Activated naive CD4-positive, alpha-beta T cell treated with anti-CD3 and anti-CD28 coated beads, Interleukin-2, amount 50 U/mL, for 72 hours (primary cell): ENCODE results near the gene TRAF3IP1. TPM values are rescaled to one million over a fixed set of nuclear protein-coding genes. Genes with fewer than 3 reads are reported as not detected.
"Not testable (repeated sequence)": the region's sequence is repeated elsewhere in the genome, so short reads cannot be mapped to it uniquely, and the experiment has no call there.

Experiments
- ATAC-seq, 2 donors: fragments of 150-1000 bp; cut with Tn5 transposase; 2 replicates each; pipeline ENCODE4 v1.10.0; 2021; ENCODE audit warnings: mild to moderate bottlenecking in 2 of 2, moderate library complexity in 2 of 2
- DNase-seq, 2 donors: peaks; one replicate each; pipeline ENCODE4 v3.0.0; 2021 to 2022; ENCODE audit warnings: low spot score in 2 of 2
- H3K27ac Mint-ChIP-seq, 2 donors: one replicate each; pipeline ENCODE4 v1.8.0; 2022; ENCODE audit warnings: mild to moderate bottlenecking in 2 of 2, mixed read lengths in 2 of 2
- H3K36me3 Mint-ChIP-seq, 2 donors: one replicate each; pipeline ENCODE4 v1.8.0; 2022; ENCODE audit warnings: mixed read lengths in 2 of 2
- H3K9me3 Mint-ChIP-seq, 2 donors: one replicate each; pipeline ENCODE4 v1.8.0; 2022; ENCODE audit warnings: mixed read lengths in 2 of 2
- total RNA-seq, 2 donors: library from RNA; stranded (reverse); gene quantifications; one replicate each; pipeline ENCODE4 v1.2.3, GENCODE V29; 2022

The TRAF3IP1 gene
- total RNA-seq, 2 donors from 2014 or later, result 1.0 to 11.7 TPM

DNA sequence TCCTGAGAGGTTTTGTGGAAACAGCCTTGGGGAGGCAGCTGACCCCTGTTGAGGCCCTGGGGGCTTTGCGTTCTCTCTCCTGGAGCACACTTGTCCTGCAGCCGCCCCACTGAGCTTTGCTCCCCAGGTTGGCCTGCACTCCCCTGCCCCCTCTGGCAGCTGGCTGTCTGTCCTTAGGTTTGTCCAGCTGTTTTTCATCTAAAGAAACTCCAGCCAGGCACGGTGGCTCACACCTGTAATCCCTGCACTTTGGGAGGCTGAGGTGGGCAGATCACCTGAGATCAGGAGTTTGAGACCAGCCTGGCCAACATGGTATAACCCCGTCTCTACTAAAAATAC lies 84.9 kb downstream of the TRAF3IP1 start:
- H3K27ac Mint-ChIP-seq, H3K9me3 Mint-ChIP-seq, ATAC-seq, H3K36me3 Mint-ChIP-seq, DNase-seq: not testable (repeated sequence)

DNA sequence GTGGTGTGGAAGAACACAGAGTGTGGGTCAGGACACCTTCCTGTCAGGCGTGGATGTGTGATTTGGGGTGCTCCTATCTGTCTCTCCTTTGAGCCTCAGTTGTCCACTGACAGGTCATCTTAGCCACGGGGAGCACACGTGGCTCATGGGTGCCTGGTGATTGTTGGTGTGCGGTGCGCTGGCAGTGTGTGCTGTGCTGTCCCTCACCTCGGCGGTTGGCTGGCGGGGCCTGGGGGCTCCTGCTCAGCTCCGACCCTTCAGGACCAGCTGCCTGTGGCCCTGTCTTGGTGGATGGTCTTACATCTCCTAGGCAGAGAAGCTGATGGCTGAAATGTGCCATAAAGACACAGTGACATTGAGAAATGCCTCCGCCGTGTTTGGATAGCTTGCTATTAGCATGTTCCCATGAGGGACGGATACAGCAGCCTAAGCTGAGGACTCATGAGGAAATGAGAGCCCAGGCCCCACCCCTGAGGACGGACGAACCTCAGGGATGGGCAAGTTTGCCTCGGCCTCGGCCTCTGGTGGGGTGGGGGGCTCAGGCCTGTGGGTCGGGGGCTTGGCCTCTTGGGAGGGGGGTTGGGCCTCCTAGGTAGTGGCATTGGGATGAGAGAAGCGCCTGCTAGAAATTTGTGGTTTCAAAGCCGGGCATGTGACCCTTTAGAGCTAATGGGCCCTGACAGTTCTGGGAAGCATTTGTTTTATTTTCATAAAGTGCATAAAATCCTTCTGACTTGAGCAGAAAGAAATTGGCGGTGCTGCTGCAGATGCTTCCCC lies 86.1 kb downstream of the TRAF3IP1 start:
- ATAC-seq (no peak), DNase-seq (no peak)
- H3K27ac Mint-ChIP-seq, result peak overlapping the region in 1 of 2 donors; percentile 36
- no peaks in the 10 kb centered on the region for H3K9me3 Mint-ChIP-seq
- H3K36me3 Mint-ChIP-seq, result no peaks in the 10 kb centered on the region

DNA sequence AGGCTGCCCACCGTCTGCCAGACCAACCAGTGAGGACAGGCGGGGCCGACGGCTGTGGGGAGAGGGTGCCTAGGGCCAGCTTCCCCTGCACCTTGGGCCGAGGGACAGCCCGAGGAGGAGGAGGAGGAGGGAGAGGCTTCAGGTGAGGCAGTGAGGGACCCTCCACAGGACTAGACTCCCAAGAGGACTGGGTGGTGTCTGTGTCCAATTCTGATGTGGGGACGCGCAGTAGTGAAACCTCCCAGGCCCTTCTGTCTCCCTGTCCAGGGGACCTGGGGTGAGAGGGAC lies 86.6 kb downstream of the TRAF3IP1 start:
- ATAC-seq (no peak), DNase-seq (no peak)
- H3K36me3 Mint-ChIP-seq, result no peaks in the 10 kb centered on the region
- H3K9me3 Mint-ChIP-seq, result no peaks in the 10 kb centered on the region
- H3K27ac Mint-ChIP-seq, result no peak overlapping the region

DNA sequence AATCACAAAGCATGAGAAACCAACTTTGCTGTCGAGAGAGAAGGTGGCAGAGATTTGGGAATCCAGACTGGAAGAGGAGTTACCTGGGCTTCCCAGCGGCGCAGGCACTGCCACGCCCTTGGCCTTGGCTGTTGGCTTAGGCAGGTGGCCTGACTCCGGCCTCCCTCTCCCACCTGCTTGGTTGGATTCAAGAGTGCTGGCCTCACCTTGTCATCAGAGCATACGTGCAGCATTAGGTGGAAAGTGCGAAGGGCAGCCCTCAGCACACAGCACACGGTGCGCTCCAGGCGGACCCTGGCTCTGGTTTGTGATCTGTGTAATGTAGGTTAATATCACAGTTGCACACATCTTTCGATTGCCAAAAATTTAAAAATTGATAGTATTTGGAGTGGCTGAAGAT lies 87.2 kb downstream of the TRAF3IP1 start:
- no peaks in the 10 kb centered on the region for H3K36me3 Mint-ChIP-seq
- no peak for DNase-seq
- H3K27ac Mint-ChIP-seq, result peak overlapping the region in 1 of 2 donors; percentile 72
- H3K9me3 Mint-ChIP-seq, result no peaks in the 10 kb centered on the region
- no peak for ATAC-seq

DNA sequence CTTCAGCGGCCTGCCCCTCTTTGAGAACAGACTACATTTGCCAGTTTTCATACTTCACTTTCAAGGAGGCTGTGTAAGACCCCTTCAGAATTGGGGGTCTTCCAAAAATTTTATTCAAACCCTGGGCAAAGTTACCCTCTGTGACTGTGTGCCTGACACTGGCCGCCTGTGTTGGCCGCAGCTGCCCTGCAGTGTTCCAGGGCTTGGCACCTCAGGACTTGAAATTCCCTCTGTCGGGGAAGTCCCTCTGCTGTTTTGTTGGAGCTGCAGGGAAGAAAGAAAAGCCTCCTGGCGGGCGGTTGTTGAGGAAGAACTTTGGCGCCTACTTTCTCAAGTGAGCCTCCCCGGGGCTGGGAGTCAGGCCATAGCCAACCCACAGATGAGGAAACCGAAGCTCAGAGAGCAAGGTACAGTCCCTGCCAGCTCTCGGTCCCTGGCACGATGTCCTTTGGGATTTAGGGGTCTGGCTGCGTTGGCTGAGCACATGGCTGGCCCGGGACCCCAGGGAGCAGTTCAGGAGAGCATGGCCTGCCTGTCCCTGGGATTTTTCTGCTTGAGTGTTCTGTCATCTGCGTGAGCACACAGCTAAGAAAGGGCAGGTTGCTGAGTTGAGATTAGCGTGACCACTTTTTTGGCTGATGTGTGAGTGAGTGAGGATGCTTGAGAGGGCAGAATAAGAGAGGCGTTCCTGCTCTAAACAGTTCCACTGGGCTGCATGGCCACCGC lies 88.5 kb downstream of the TRAF3IP1 start:
- Mint-ChIP-seq H3K27ac (no peak overlapping the region), H3K9me3 (no peaks in the 10 kb centered on the region), H3K36me3 (no peaks in the 10 kb centered on the region)
- no peak for DNase-seq
- no peak for ATAC-seq

DNA sequence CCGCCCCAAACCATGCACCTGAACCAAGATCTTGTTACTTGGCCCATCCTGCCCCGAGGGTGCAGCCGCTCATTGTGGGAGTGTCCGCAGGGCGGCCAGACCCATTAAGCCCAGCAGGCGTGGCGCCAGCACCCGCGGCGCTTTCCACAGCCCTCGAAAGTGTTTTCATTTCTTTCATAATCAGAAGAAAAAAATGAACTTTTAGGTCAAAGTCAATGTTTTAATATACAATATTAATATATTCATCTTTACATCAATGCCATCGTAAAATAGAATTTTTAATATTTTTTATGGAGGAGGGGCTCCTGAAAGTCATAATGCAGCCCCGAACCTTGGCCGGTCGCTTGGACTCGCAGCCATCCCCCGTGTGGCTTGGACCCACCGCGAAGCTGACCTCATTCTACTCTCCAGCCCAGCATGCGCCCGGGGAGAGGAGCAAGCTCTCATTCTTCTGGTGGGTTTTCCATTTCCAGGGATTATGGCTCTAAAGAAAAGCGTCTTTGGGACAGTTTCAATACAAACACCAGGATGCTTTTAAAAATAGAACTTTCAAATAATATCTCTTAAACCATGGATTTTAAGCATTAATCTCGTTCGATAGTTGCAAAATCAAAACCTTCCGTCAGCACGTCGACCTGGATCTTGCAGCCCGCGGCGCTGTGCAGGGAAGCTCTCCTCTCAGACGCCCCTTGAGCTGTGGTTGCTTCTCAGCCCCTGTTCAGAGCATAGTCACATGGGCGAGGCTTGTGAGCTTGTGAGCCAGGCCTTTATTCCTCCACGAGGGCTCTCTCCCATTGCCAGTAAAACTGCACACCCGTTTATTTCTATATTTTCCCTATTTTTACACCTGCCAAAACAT lies 89.3 kb downstream of the TRAF3IP1 start:
- Mint-ChIP-seq H3K36me3 (no peaks in the 10 kb centered on the region), H3K27ac (no peak overlapping the region), H3K9me3 (no peaks in the 10 kb centered on the region)
- ATAC-seq, result no peak
- no peak for DNase-seq

DNA sequence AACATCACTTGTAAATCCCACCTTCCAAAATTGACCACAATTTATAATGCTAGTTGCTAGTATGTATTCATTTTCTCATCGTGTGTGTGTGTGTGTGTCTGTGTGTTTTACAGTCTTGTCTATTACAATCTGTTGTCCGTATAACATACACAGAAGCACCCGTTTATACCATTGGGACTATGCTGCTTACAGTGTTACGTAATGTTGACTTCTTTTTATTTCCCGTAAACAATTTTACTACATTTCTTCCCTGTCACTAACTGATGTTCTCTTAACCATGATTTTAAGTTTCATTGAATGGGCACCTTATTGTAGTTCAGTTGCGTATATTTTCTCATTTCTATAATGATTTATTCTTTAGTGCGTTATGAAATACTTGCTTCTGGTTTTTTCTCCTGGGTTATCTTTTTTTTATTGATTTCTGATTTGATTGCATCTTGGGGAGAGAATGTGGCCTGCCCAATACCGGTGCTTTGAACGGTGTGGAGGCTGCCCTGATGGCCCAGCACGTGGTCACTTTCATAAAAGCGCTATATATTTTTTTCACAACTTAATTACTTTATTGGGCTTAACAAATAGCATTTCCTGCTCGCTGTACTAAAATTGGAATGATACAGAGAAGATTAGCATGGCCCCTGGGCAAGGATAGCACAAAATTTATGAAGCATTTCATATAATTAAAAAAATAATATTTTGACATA lies 91.9 kb downstream of the TRAF3IP1 start:
- ATAC-seq (no peak), DNase-seq (no peak)
- no peak overlapping the region for H3K27ac Mint-ChIP-seq
- H3K9me3 Mint-ChIP-seq, result peaks cover 4 to 5% of the 10 kb centered on the region in 2 donors
- H3K36me3 Mint-ChIP-seq, result peaks cover 0 to 7% of the 10 kb centered on the region in 2 donors

DNA sequence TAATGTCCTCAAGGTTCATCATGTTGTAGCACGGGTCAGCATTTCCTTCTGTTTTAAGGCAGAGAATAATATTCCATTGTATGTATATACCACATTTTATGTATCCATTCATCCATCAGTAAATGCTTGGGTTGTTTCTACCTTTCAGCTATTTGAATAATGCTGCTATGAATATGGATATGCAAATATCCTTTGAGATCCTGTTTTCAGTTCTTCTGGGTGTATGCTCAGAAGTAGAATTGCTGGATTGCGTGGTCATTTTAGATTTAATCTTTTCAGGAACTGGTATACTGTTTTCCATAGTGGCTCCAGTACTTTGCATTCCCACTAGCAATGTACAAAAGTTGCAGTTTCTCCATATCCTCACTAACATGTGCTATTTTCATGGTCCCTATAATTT lies 93.0 kb downstream of the TRAF3IP1 start:
- Mint-ChIP-seq H3K27ac (no peak overlapping the region), H3K36me3 (peaks cover 0 to 7% of the 10 kb centered on the region in 2 donors), H3K9me3 (peaks cover 4 to 5% of the 10 kb centered on the region in 2 donors)
- no peak for DNase-seq
- ATAC-seq, result no peak

DNA sequence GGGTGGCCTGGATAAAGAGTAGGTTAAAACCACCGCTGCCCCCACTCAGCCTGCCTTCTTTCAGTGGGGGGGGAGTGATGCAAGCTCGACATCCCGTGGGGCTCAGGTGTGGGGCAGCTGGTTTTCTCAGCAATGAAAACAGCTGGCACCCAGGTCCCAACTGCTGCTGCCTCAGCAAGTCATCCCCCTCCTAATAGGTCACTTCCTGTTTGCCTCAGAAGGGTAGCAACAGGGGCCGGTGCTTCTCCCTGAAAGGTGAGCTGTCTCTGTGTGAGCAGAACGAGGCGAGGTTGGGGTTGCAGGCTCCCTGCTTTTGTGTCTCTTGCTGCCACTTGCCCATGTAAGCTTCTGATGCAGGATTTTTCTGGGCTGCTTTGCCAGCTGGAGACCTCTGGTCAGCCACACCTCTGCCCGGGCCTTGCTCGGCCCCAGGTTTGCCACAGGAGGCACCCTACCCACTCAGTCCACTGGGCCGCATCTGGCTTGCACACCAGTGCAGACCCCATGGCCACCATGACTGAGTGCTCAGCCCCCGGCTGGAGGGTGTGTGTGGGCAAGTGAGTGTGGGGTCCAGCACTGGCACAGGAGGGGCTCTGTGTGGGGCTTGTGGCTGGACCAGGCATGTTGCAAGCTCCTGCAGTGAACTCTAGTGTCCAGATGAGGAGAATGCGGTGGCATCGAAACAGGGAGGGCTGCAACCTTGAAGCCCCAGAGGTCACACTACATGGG lies 94.9 kb downstream of the TRAF3IP1 start:
- H3K9me3 Mint-ChIP-seq, result peaks cover 4 to 5% of the 10 kb centered on the region in 2 donors
- DNase-seq, result no peak
- H3K36me3 Mint-ChIP-seq, result peaks cover 0 to 7% of the 10 kb centered on the region in 2 donors
- peak overlapping the region in 1 of 2 donors; percentile 57 for H3K27ac Mint-ChIP-seq
- ATAC-seq, result peak; percentile 61 to 76

DNA sequence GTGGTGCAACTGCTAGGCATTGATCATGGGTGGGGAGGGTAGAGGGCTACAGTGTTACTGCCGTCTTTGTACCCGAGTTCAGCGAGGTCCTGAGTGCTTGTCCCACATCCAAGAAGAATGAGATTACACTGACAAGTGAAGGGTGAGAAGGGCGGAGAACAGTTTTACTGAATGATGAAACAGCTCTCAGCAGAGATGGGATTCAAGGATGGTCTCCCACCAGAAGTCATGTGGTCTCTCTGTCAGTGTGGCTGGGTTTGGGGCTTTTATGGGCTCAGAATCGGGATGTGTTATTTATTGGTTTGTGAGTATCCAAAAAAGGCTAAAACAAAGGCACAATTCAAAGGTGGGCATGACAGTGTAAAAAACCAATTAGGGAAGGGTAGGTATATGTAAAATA lies 95.6 kb downstream of the TRAF3IP1 start:
- H3K9me3 Mint-ChIP-seq, result peaks cover 4 to 5% of the 10 kb centered on the region in 2 donors
- H3K27ac Mint-ChIP-seq, result no peak overlapping the region
- DNase-seq, result no peak
- no peak for ATAC-seq
- H3K36me3 Mint-ChIP-seq, result peaks cover 0 to 7% of the 10 kb centered on the region in 2 donors

DNA sequence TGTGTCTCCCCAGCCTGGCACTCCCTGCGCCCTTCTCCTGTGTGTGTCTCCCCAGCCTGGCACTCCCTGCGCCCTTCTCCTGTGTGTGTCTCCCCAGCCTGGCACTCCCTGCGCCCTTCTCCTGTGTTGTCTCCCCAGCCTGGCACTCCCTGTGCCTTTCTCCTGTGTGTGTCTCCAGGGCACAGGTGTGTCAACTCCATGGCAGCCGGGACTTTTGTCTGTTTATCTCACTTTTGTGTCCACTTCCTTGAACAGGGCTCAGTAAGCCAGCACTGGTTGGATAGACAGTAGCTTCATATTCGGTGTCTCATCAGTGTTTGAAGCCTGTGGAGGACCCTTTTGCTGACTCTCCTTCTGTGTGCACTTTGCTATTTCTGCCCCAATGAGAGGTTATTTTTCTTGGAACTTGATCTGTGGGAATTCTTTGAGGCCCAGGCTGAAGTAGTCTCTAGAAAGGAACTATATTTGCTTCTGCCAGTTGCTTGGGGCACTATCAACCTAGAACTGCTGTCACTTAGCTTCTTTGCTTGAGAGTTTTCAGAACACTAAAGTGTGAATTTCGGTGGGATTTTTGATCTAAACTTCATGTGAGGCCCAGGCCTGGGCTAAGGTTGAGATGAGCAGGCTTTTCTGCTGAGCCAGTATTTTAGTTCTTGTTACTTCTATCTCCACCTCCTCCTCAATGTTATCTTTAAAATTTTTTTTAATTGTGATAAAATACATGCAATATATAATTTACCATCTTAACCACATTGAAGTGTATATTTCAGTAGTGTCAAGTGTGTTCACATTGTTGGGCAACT lies 98.1 kb downstream of the TRAF3IP1 start:
- no peak overlapping the region for H3K27ac Mint-ChIP-seq
- H3K36me3 Mint-ChIP-seq, result peaks cover 0 to 7% of the 10 kb centered on the region in 2 donors
- peaks cover 4 to 5% of the 10 kb centered on the region in 2 donors for H3K9me3 Mint-ChIP-seq
- DNase-seq (no peak), ATAC-seq (no peak)

DNA sequence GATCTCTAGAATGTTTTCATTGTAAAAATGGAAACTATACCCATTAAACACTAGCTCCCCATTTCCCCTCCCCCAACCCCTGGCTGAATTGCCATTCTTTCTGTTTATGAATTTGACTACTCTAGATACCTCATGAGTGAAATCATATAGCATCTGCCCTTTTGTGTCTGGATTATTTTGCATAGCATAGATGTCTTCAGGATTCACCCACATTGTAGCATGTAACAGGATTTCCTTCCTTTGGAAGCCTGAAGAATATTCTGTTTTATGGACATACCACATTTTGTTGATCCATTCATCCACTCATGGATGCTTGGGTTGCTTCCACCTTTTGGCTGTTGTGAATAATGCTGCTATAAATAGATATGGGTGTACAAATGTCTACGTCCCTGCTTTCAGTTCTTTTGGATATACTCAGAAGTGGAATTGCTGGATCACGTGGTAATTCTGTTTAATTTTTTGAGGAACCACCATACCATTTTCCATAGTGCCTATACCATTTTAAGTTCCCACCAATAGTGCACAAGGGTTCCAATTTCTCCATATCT lies 98.8 kb downstream of the TRAF3IP1 start:
- ATAC-seq, result no peak
- Mint-ChIP-seq H3K27ac (no peak overlapping the region), H3K36me3 (peaks cover 0 to 7% of the 10 kb centered on the region in 2 donors), H3K9me3 (peaks cover 4 to 5% of the 10 kb centered on the region in 2 donors)
- DNase-seq, result no peak

DNA sequence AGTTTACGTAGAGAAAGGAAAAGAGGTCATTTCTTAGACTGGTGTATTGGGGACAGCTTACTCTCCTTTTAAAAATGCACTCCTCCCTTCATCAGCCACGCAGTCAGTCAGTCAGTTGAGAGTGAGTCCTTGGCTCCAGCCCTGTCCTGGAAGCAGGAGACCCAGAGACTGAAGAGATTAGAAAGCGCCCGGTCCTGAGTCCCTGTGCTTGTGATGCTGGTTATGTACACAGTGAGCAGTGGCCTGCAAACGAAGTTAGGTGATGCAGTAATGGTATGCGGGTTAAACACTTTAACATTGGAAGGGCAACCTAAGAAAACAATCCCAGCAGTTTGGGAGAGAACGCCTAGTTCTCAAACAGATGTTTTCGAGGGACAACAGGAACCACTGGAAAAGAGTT lies 100.1 kb downstream of the TRAF3IP1 start:
- DNase-seq (no peak), ATAC-seq (no peak)
- peaks cover 0 to 7% of the 10 kb centered on the region in 2 donors for H3K36me3 Mint-ChIP-seq
- no peak overlapping the region for H3K27ac Mint-ChIP-seq
- H3K9me3 Mint-ChIP-seq, result peaks cover 4 to 5% of the 10 kb centered on the region in 2 donors

DNA sequence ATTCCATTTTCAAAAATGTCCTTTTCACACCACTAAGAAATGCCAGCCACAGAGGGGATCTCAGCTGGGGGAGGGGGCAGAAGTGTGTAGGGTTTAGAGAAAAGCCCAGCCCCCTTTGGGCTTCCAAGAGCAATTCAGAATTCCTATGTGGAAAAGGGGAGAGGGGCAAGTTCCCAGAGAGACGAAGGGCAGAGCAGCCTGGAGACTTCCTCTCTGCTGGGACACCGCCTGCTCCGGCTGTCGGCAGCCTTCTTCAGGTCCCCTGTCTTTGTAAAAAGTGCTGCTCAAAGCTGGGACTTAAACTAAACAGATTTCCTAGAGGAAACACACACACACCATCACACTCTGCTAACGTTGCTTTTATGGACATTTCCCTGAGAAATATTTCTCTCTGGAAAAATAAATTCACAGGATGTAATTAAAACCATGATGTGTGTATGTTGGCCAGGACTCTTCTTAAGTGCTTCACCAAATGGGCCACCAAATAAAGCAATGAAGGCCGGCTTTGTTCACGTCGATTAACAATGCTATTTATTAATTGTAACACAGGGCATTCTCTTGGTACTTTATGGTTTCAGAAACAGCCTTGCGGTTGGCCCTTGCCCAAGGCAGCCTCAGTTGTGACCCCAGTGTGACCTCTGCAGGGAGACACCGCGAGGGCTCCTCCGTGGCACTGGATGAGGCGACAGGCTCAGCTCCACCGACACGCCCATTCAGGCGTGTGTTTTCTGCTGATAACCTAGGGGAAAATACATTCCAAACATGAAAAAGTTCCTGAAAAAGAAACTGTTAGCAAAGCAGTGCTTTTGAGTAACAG lies 100.8 kb downstream of the TRAF3IP1 start:
- Mint-ChIP-seq H3K36me3 (peaks cover 0 to under 1% of the 10 kb centered on the region in 2 donors), H3K27ac (no peak overlapping the region), H3K9me3 (peaks cover under 1 to 1% of the 10 kb centered on the region in 2 donors)
- DNase-seq (no peak), ATAC-seq (no peak)
